ENCODE measurements around the gene CADPS2.
"Not testable (repeated sequence)": the region's sequence is repeated elsewhere in the genome, so short reads cannot be mapped to it uniquely, and the experiment has no call there.

CADPS2 gene

DNA sequence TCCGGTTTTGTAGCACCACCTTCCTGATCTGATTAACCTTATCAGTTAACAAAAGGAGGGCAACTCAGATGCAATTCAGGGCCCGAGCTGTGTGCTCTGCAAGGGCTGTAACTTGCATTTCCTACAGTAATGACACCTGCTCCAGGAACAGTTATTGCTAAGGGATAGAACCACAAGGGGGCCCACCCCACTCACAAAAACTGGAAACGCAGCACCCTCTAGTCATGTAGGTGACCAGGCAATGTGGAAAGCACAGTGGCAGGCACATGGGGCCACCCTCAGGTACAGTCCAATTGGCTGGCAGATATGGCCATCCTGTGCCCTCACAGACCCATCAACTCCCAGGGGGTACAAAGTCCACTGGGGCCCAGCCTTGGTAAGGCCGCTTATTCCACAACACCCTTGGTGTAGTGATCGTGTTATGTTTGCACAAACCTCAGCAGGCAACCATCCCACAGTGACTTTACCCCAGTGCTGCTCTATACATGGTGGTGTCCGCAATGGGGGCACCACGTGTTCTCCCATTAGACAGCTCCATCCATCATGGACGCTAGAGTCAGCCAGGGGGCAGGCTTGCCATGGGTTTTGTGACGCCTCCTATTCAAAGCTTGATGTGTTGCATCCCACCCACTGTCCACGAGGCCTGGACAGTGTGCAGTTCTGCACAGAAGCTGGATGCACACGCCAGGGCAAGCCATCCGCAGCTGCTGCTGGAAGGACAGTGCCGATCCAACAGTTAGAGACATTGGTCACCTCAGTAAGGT lies 196.7 kb downstream of the CADPS2 start:
- Histone ChIP-seq H3K9me3 (ENCODE audit: insufficient read depth, low read depth, low read length) (0 out of 2 replicates have a peak, but pooled peaks cover 7% of the 10 kb centered on the region), H3K9ac (ENCODE audit: low read depth, low read length) (no peak overlapping the region), H3K4me1 (ENCODE audit: insufficient read depth, low read length) (peaks cover 26% of the 10 kb centered on the region), H3K36me3 (ENCODE audit: insufficient read depth, low read length) (no peaks in the 10 kb centered on the region), H3K27me3 (ENCODE audit: insufficient read depth, low read length) (no peaks in the 10 kb centered on the region), H3K27ac (ENCODE audit: low read depth, low read length) (no peak overlapping the region), H3K4me3 (ENCODE audit: low read length) (no peak overlapping the region)
- 92% methylated on average over 13 of the region's 13 CpGs for WGBS

DNA sequence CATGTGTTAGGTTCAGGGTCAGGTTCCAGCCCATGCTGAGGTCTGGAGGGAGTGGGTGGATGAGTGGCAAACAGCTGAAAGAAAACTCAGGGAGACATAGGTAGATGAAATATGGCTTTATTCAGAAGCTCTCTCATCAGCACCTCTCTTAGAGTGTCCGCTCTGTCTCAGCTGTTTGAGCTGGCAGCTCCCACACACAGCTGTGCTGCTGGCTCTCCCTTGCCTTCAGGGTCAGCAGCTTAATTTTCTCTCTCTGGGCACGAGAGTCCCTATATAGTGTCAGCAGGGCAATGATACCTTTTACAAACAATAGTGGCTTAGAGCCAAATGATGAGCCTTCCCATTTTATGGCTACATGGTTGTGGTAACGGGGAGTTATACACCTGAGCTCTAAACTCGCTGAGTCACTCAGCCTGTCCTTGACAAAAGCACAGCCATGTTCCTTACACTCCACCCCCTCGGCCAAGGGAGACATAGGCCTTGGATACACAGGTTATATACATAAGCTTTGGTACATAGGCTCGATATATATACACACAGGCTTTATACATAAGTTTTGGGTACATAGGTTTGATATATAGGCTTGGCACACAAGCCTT lies 197.8 kb downstream of the CADPS2 start:
- no peak overlapping the region for H3K27ac ChIP-seq (ENCODE audit: low read depth, low read length)
- H3K27me3 ChIP-seq (ENCODE audit: insufficient read depth, low read length) = no peaks in the 10 kb centered on the region
- 0 out of 2 replicates have a peak, but pooled peaks cover 7% of the 10 kb centered on the region for H3K9me3 ChIP-seq (ENCODE audit: insufficient read depth, low read depth, low read length)
- no peaks in the 10 kb centered on the region for H3K36me3 ChIP-seq (ENCODE audit: insufficient read depth, low read length)
- 73% methylated on average over 5 of the region's 6 CpGs for WGBS
- no peak overlapping the region for H3K4me3 ChIP-seq (ENCODE audit: low read length)
- peaks cover 26% of the 10 kb centered on the region for H3K4me1 ChIP-seq (ENCODE audit: insufficient read depth, low read length)
- H3K9ac ChIP-seq (ENCODE audit: low read depth, low read length) = no peak overlapping the region

- Histone ChIP-seq H3K9ac (ENCODE audit: low read depth, low read length) (no peak overlapping the region), H3K4me3 (ENCODE audit: low read length) (no peak overlapping the region), H3K27ac (ENCODE audit: low read depth, low read length) (no peak overlapping the region), H3K27me3 (ENCODE audit: insufficient read depth, low read length) (no peaks in the 10 kb centered on the region), H3K36me3 (ENCODE audit: insufficient read depth, low read length) (no peaks in the 10 kb centered on the region), H3K4me1 (ENCODE audit: insufficient read depth, low read length) (peaks cover 26% of the 10 kb centered on the region), H3K9me3 (ENCODE audit: insufficient read depth, low read depth, low read length) (no peaks in the 10 kb centered on the region)
- 65% methylated on average over 10 of the region's 10 CpGs for WGBS
Measured at GRCh38 chr7:122686360-122686878, 199.8 kb downstream of the CADPS2 start.

GRCh38 chr7:122684504-122684903 lies 201.8 kb downstream of the CADPS2 start:
- no peak overlapping the region for H3K4me3 ChIP-seq (ENCODE audit: low read length)

GRCh38 chr7:122682815-122683550 lies 203.3 kb downstream of the CADPS2 start:
- WGBS = 91% methylated on average over 6 of the region's 8 CpGs
- Histone ChIP-seq H3K36me3 (ENCODE audit: insufficient read depth, low read length) (no peaks in the 10 kb centered on the region), H3K27ac (ENCODE audit: low read depth, low read length) (no peak overlapping the region), H3K9ac (ENCODE audit: low read depth, low read length) (no peak overlapping the region), H3K9me3 (ENCODE audit: insufficient read depth, low read depth, low read length) (no peaks in the 10 kb centered on the region), H3K4me3 (ENCODE audit: low read length) (no peak overlapping the region), H3K27me3 (ENCODE audit: insufficient read depth, low read length) (no peaks in the 10 kb centered on the region), H3K4me1 (ENCODE audit: insufficient read depth, low read length) (peaks cover 43% of the 10 kb centered on the region)

More at GRCh38 chr7:122684504-122684903, 201.8 kb downstream of the CADPS2 start:
- 88% methylated on average over 1 of the region's 2 CpGs for WGBS
- Histone ChIP-seq H3K36me3 (ENCODE audit: insufficient read depth, low read length) (no peaks in the 10 kb centered on the region), H3K9me3 (ENCODE audit: insufficient read depth, low read depth, low read length) (no peaks in the 10 kb centered on the region), H3K4me1 (ENCODE audit: insufficient read depth, low read length) (peaks cover 33% of the 10 kb centered on the region), H3K27ac (ENCODE audit: low read depth, low read length) (no peak overlapping the region), H3K9ac (ENCODE audit: low read depth, low read length) (no peak overlapping the region), H3K27me3 (ENCODE audit: insufficient read depth, low read length) (no peaks in the 10 kb centered on the region)

DNA sequence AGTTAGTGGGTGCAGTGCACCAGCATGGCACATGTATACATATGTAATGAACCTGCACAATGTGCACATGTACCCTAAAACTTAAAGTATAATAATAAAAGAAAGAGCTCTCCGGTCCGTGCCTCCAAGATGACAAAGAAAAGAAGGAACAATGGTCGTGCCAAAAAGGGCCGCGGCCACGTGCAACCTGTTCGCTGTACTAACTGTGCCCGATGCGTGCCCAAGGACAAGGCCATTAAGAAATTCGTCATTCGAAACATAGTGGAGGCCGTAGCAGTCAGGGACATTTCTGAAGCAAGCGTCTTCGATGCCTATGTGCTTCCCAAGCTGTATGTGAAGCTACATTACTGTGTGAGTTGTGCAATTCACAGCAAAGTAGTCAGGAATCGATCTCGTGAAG lies 205.1 kb downstream of the CADPS2 start:
- not testable (repeated sequence) for H3K36me3 ChIP-seq (ENCODE audit: insufficient read depth, low read length); H3K27ac ChIP-seq (ENCODE audit: low read depth, low read length); H3K27me3 ChIP-seq (ENCODE audit: insufficient read depth, low read length); H3K9me3 ChIP-seq (ENCODE audit: insufficient read depth, low read depth, low read length); H3K4me3 ChIP-seq (ENCODE audit: low read length); H3K9ac ChIP-seq (ENCODE audit: low read depth, low read length)
- H3K4me1 ChIP-seq (ENCODE audit: insufficient read depth, low read length) = peaks cover 46% of the 10 kb centered on the region
- WGBS = 97% methylated on average over 15 of the region's 16 CpGs

- Histone ChIP-seq H3K4me1 (ENCODE audit: insufficient read depth, low read length) (peaks cover 33% of the 10 kb centered on the region), H3K27ac (ENCODE audit: low read depth, low read length) (peak overlapping the region; percentile 65; the same call in 1 of the 2 replicates), H3K27me3 (ENCODE audit: insufficient read depth, low read length) (no peaks in the 10 kb centered on the region), H3K9ac (ENCODE audit: low read depth, low read length) (peak overlapping the region; percentile 61), H3K36me3 (ENCODE audit: insufficient read depth, low read length) (no peaks in the 10 kb centered on the region), H3K9me3 (ENCODE audit: insufficient read depth, low read depth, low read length) (no peaks in the 10 kb centered on the region), H3K4me3 (ENCODE audit: low read length) (no peak overlapping the region)
- 81% methylated on average over 1 of the region's 1 CpG for WGBS
Measured at GRCh38 chr7:122679813-122680212, 206.4 kb downstream of the CADPS2 start.

DNA sequence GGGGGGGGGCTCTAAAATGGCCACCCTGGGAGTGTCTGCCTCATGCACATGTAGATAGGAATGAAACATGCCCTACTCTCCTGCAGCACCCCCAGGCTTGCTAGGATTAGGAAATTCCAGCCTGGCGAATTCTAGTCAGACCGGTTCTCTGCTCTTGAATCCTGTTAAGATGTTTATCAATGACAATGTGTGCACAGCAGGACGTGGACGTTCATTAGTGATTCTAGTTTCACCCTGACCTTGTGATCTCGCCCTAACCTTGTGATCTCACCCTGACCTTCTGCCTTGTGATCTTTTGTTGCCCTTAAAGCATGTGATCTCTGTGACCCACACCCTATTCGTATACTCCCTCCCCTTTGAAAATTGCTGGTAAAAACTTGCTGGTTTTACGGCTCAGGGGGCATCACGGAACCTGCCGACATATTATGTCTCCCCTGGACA lies 207.0 kb downstream of the CADPS2 start:
- 54% methylated on average over 9 of the region's 9 CpGs for WGBS
- H3K36me3 ChIP-seq (ENCODE audit: insufficient read depth, low read length); H3K4me3 ChIP-seq (ENCODE audit: low read length); H3K9me3 ChIP-seq (ENCODE audit: insufficient read depth, low read depth, low read length); H3K27me3 ChIP-seq (ENCODE audit: insufficient read depth, low read length): not testable (repeated sequence)
- Histone ChIP-seq H3K4me1 (ENCODE audit: insufficient read depth, low read length) (peaks cover 33% of the 10 kb centered on the region), H3K27ac (ENCODE audit: low read depth, low read length) (peak overlapping the region; percentile 65; the same call in 1 of the 2 replicates), H3K9ac (ENCODE audit: low read depth, low read length) (peak overlapping the region; percentile 61)

GRCh38 chr7:122677149-122677548 lies 209.1 kb downstream of the CADPS2 start:
- Histone ChIP-seq H3K9me3 (ENCODE audit: insufficient read depth, low read depth, low read length) (no peaks in the 10 kb centered on the region), H3K27me3 (ENCODE audit: insufficient read depth, low read length) (no peaks in the 10 kb centered on the region), H3K4me3 (ENCODE audit: low read length) (no peak overlapping the region), H3K4me1 (ENCODE audit: insufficient read depth, low read length) (peaks cover 33% of the 10 kb centered on the region), H3K27ac (ENCODE audit: low read depth, low read length) (no peak overlapping the region), H3K36me3 (ENCODE audit: insufficient read depth, low read length) (no peaks in the 10 kb centered on the region), H3K9ac (ENCODE audit: low read depth, low read length) (no peak overlapping the region)
- 64% methylated on average over 1 of the region's 1 CpG for WGBS

DNA sequence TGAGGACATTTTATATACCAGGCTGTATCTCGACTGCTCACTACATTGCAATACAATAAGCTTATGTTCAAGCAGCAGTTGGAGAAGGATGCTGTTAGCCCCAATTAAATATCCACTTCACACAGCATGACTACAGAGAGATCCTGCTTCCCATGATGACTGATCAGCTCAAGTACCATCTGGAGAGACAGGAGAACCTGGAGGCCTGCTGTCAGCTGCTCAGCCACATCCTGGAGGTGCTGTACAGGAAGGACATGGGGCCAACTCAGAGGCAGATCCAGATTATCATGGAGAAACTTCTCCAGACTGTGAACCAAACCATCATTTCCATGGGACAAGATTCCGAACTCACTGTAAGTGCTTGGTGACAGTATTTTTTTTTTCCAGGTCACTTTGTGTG lies 209.8 kb downstream of the CADPS2 start:
- no peaks in the 10 kb centered on the region for H3K9me3 ChIP-seq (ENCODE audit: insufficient read depth, low read depth, low read length)
- 94% methylated on average over 2 of the region's 2 CpGs for WGBS
- no peak overlapping the region for H3K9ac ChIP-seq (ENCODE audit: low read depth, low read length)
- peaks cover 36% of the 10 kb centered on the region for H3K4me1 ChIP-seq (ENCODE audit: insufficient read depth, low read length)
- no peak overlapping the region for H3K27ac ChIP-seq (ENCODE audit: low read depth, low read length)
- no peak overlapping the region for H3K4me3 ChIP-seq (ENCODE audit: low read length)
- H3K27me3 ChIP-seq (ENCODE audit: insufficient read depth, low read length) = no peaks in the 10 kb centered on the region
- H3K36me3 ChIP-seq (ENCODE audit: insufficient read depth, low read length) = no peaks in the 10 kb centered on the region

DNA sequence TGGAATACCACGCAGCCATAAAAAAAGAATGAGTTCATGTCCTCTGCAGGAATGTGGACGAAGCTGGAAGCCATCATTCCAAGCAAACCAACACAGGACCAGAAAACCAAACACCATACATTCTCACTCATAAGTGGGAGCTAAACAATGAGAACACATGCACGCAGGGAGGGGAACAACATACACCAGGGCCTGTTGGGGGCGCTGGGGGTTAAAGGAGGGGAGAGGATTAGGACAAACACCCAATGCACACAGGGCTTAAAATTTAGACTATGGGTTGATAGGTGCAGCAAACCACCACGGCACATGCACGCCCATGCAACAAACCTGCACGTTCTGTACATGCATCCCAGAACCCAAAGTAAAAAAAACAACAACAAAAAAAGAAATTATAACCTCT lies 210.6 kb downstream of the CADPS2 start:
- Histone ChIP-seq H3K9ac (ENCODE audit: low read depth, low read length) (no peak overlapping the region), H3K9me3 (ENCODE audit: insufficient read depth, low read depth, low read length) (no peaks in the 10 kb centered on the region), H3K36me3 (ENCODE audit: insufficient read depth, low read length) (no peaks in the 10 kb centered on the region), H3K27ac (ENCODE audit: low read depth, low read length) (no peak overlapping the region), H3K27me3 (ENCODE audit: insufficient read depth, low read length) (no peaks in the 10 kb centered on the region), H3K4me3 (ENCODE audit: low read length) (no peak overlapping the region), H3K4me1 (ENCODE audit: insufficient read depth, low read length) (peaks cover 38% of the 10 kb centered on the region)
- WGBS = 91% methylated on average over 7 of the region's 7 CpGs

All from HUES64 (cell line).